GM12874 (cell line): ENCODE results near the gene LTBP3.

Experiments
- CTCF ChIP-seq: IDR thresholded peaks from 2 replicates; pipeline ENCODE4 v1.5.1; 2011; ENCODE audit warnings: low read depth, mild to moderate bottlenecking, control low read depth, low read length, moderate library complexity; ENCODE audit not compliant: insufficient read depth

Gene LTBP3

GRCh38 chr11:65578134-65578533, 20.0 kb upstream of the LTBP3 start:
- no peak for TF ChIP-seq CTCF

- TF ChIP-seq CTCF = no peak
These were observed 19.6 kb upstream of the LTBP3 start for GRCh38 chr11:65577756-65578109.

- TF ChIP-seq CTCF = no peak
These were observed 19.0 kb upstream of the LTBP3 start for GRCh38 chr11:65576867-65577755.

- no peak for TF ChIP-seq CTCF
These were observed 18.2 kb upstream of the LTBP3 start for GRCh38 chr11:65576232-65576866.

- TF ChIP-seq CTCF = no peak
These were observed 17.5 kb upstream of the LTBP3 start, which contains the start of gene EHBP1L1 for GRCh38 chr11:65575568-65576231. Gene EHBP1L1 (plus strand): TSS chr11:65576053. CDS start chr11:65576303, 250 bp downstream.

GRCh38 chr11:65574811-65575567, 16.8 kb upstream of the LTBP3 start:
- no peak for TF ChIP-seq CTCF
